Activated naive CD4-positive, alpha-beta T cell (primary cell): Measurements from ENCODE around the gene FOSL1.

ENCODE experiments used
- DNase-seq, 4 experiments: peaks; one replicate each; lab custom pipeline; 2025; lab: John Stamatoyannopoulos, UW

Gene FOSL1

GRCh38 chr11:65900125-65900898 is at the start of gene FOSL1:
FOSL1 (minus strand) TSS chr11:65900388; CDS start chr11:65900339, 49 bp downstream.
- DNase-seq = peak; percentile 76 to 97 (median 83)

DNA sequence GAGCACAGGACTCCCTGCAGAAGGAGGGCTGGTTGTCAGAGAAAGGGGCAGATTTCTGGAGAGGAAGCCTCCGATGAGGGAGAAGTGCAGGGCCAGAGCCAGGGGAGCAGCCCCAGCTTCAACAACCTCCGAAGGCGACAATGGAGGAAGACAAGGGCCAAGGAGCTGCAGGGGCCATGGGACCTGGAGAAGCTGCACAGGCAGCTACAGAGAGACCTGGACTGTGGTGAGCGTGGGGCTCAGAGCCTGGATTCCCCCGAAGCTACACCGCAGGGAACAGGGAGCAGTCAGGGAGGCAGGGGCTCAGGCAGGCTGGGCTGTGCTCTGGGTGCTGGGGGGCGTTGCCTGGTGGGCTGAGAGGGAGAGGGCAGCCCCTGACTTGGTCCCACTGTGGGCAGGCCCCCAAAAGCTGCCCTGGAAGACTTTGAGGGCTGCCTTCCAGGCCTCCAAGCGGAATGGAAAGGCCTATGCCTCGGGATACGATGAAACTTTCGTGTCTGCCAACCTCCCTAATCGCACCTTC is 47.5 kb upstream of the FOSL1 start:
- DNase-seq = no peak

DNA sequence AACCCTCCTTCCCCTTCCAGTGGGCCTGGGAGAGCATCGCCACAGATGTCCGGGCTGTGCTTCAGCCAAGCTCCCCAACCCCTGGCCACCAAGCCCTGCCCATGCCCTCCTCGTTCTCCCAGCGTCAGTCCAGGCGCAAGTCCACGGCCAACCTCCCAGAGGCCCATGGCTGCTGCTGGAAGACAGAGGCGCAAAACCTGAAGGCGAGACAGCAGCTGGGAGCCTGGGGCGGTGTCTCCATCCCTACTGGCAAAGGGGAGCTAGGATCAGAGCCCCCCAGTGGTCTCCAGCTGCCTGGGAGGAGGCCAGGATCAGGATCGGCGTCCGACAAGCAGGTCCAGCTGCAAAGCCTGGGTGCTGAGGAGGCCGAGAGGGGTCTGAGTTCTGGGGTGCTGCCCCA is 46.9 kb upstream of the FOSL1 start:
- no peak for DNase-seq

GRCh38 chr11:65946655-65947054 is 46.5 kb upstream of the FOSL1 start:
- DNase-seq = no peak

- DNase-seq = no peak
Measured at GRCh38 chr11:65945941-65946558, 45.9 kb upstream of the FOSL1 start.

- DNase-seq = no peak
Measured at GRCh38 chr11:65945430-65945911, 45.3 kb upstream of the FOSL1 start, which contains the start of gene TSGA10IP. TSGA10IP (plus strand) TSS chr11:65945480; CDS start chr11:65945676, 196 bp downstream.

DNA sequence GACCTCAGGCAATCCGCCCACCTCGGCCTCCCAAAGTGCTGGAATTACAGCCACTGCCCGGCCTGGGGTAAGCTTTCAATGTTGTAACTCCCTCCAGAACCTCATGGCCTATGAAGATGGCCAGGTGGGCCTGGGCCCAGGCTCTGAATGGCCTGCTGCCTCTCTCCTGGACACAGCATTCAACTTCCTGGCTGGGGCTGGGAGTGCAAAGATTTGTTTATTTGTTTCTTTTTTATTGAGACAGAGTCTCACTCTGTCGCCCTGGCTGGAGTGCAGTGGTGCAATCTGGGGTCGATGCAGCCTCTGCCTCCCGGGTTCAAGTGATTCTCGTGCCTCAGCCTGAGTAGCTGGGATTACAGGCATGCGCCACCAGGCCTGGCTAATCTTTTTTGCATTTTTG is 44.6 kb upstream of the FOSL1 start:
- DNase-seq = no peak

GRCh38 chr11:65944191-65944590 is 44.0 kb upstream of the FOSL1 start:
- DNase-seq = no peak

DNA sequence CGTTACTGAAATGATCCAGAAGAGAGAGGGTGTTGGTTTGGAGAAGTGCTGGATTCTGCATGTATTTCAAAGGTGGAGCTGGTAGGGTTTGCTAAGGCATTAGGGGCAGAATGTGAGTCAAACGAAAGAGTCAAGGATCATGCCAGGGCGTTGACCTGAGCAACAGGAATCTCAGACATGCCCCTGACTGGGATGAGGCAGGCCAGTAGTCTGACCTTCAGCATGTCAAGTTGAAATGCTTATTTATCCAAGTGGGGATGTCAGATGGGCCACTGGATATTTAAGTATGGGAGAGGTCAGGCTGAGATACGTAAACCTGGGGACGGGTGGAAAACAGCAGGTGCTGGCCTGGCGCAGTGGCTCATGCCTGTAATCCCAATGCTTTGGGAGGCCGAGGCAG is 42.3 kb upstream of the FOSL1 start:
- DNase-seq = no peak

- DNase-seq = no peak
Measured at GRCh38 chr11:65941720-65942310, 41.6 kb upstream of the FOSL1 start.

- DNase-seq = no peak
Measured at GRCh38 chr11:65937766-65938165, 37.6 kb upstream of the FOSL1 start.

DNA sequence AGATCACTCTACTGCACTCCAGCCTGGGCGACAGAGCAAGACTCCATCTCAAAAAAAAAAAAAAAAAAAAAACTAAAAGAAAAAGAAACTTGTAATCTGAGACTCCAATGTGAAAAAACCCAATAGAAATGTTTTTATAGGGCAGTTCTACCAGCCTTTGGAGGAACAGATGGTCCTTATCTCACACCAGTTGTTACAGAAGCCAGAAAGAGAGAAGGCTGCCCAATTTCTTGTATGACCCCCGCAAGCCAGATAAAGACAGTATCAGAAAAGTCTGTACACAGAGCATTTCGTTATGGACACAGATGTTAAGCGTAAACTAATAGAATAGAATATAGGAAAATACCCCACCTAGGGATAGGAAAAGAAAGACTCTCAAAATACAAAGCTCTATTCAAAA is 33.8 kb upstream of the FOSL1 start:
- DNase-seq = no peak

DNA sequence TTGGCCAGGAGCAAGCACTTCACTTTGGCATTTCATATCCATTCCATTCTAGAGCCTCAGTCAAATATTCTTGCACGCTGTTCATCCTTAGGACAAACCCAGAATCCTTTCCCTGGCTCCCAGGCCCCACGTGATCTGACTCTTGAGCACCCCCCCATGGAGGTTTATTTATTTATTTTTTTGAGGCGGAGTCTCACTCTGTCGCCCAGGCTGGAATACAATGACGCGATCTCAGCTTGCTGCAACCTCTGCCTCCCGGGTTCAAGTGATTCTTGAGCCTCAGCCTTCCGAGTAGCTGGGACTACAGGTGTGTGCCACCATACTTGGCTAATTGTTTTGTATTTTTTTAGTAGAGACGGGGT is 32.4 kb upstream of the FOSL1 start:
- no peak for DNase-seq

DNA sequence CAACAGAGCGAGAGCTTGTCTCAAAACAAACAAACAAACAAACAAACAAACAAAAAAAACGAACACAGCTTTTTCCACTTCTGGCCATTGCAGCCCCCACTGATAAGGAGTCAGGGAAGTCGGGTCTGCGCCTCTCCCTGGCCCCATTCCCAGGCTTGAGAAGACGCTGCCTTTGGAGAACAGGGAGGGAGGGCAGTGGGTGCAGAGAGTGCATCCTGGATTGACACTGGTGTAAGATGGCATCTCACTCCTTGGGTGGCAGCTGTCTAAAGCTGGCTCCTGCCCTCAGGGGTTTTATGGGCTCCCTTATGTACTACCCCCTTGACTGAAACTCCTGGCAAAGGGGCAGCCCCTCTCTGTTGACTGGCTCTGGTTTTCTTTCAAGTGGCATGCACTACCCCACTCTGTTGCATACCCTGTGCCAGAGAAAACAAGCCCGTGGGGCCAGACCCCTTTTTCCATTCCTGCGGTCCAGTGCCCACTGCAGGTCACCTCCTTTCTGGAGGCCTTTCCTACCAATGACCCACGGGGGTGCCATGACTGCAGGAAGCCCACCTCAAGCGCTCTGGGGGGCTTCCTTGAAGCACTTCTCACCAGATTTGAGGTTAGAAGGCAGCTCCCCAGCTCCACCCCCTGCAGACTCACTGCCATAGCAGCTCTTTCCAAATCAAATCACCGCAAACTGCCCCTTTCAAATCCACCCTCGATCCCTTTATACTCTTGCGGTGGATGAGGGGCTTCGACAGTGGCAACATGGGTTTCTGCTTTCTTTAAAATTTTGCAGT is 31.8 kb upstream of the FOSL1 start:
- DNase-seq = no peak

DNA sequence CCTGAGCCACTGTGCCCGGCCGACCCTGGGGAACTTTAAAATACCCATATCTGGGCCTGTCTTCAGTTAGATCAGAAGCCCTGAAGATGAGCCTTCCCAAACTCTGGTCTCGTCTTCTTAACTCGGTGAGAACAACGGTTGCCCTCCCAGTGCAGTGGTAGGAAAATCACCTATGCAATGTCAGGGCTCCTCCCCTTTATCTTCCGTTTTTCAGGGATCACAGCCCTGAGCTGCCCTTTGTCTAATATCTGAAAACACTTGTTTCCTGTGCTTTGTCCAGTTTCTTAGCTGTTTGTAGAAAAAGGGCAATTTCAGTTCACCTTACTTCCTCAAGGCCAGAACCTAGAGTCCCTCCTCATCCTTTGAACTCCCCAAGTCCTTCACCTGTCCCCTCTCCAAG is 28.5 kb upstream of the FOSL1 start:
- DNase-seq = no peak

- DNase-seq = peak in 3 of 4 experiments; percentile 18 to 67 (median 46)
Measured at GRCh38 chr11:65927904-65928397, 27.8 kb upstream of the FOSL1 start.

GRCh38 chr11:65925397-65925796 is 25.2 kb upstream of the FOSL1 start:
- DNase-seq = no peak

GRCh38 chr11:65922565-65922964 is 22.4 kb upstream of the FOSL1 start:
- no peak for DNase-seq

- DNase-seq = no peak
Measured at GRCh38 chr11:65921876-65922275, 21.7 kb upstream of the FOSL1 start.

- DNase-seq = no peak
Measured at GRCh38 chr11:65921033-65921555, 20.9 kb upstream of the FOSL1 start.

GRCh38 chr11:65920372-65920802 is 20.2 kb upstream of the FOSL1 start:
- DNase-seq = no peak
